ENCODE results near the gene OGG1.
A peak's percentile ranks its signal among the peaks of the same experiment; 100 is the strongest.

Gene OGG1

GRCh38 chr3:9786825-9787669 is 37.3 kb downstream of the OGG1 start:
- ATAC-seq = peak; percentile 1

GRCh38 chr3:9787714-9788113 is 38.0 kb downstream of the OGG1 start:
- peak; percentile 63 for ATAC-seq

- ATAC-seq = no peak
These were observed 41.4 kb downstream of the OGG1 start for GRCh38 chr3:9791127-9791526.

GRCh38 chr3:9791790-9792404 is 42.1 kb downstream of the OGG1 start:
- no peak for ATAC-seq

GRCh38 chr3:9792405-9793160 is 42.8 kb downstream of the OGG1 start, which contains the start of the genes ARPC4 and TADA3:
Gene ARPC4 (plus strand): TSS chr3:9793082. CDS start chr3:9793122, 40 bp downstream.
Gene TADA3 (minus strand): TSS chr3:9792473. CDS start chr3:9791466, 1,007 bp downstream.
- peak; percentile 84 to 85 for ATAC-seq

GRCh38 chr3:9793161-9793781 is 43.5 kb downstream of the OGG1 start:
- ATAC-seq = peak; percentile 5 to 8

- no peak for ATAC-seq
These were observed 44.6 kb downstream of the OGG1 start for GRCh38 chr3:9794400-9794799.

GRCh38 chr3:9795207-9795606 is 45.5 kb downstream of the OGG1 start:
- no peak for ATAC-seq

GRCh38 chr3:9797196-9797945 is 47.6 kb downstream of the OGG1 start:
- ATAC-seq = no peak

GRCh38 chr3:9800529-9800928 is 50.8 kb downstream of the OGG1 start:
- ATAC-seq = no peak

- no peak for ATAC-seq
These were observed 53.7 kb downstream of the OGG1 start for GRCh38 chr3:9803494-9803893.

- no peak for ATAC-seq
These were observed 55.2 kb downstream of the OGG1 start for GRCh38 chr3:9804996-9805395.

- no peak for ATAC-seq
These were observed 56.4 kb downstream of the OGG1 start for GRCh38 chr3:9806137-9806536.

All from activated CD4-positive, CD25-positive, alpha-beta regulatory T cell treated with anti-CD3 and anti-CD28 coated beads, Interleukin-2, amount 50 U/mL, for 24 hours (primary cell).